Fibroblast of skin of right quadriceps (primary cell): ENCODE data around the gene ZNF765.
"Not testable (repeated sequence)": the region's sequence is repeated elsewhere in the genome, so short reads cannot be mapped to it uniquely, and the experiment has no call there.

ENCODE experiments used
- DNase-seq: peaks from one replicate; pipeline ENCODE4 v3.0.0-alpha.2; 2013

The ZNF765 gene

GRCh38 chr19:53394974-53395839 is at the start of gene ZNF765:
Gene ZNF765, plus strand, starts transcription at chr19:53395149. Its CDS starts 2,867 bp downstream, at chr19:53398016.
- DNase-seq = peak; percentile 90

GRCh38 chr19:53355739-53356138 is 39.2 kb upstream of the ZNF765 start:
- no peak for DNase-seq

GRCh38 chr19:53357821-53358581 is 36.9 kb upstream of the ZNF765 start:
- no peak for DNase-seq

- not testable (repeated sequence) for DNase-seq
Measured at GRCh38 chr19:53360056-53360455, 34.9 kb upstream of the ZNF765 start.

- DNase-seq = peak; percentile 74
Measured at GRCh38 chr19:53365134-53365898, 29.6 kb upstream of the ZNF765 start, which contains the start of gene ZNF525. Gene ZNF525, plus strand, starts transcription at chr19:53365705. Its CDS starts 6,577 bp downstream, at chr19:53372282.

- DNase-seq = no peak
Measured at GRCh38 chr19:53365899-53366493, 29.0 kb upstream of the ZNF765 start.

- DNase-seq = no peak
Measured at GRCh38 chr19:53372196-53372595, 22.8 kb upstream of the ZNF765 start.

- no peak for DNase-seq
Measured at GRCh38 chr19:53374288-53374687, 20.7 kb upstream of the ZNF765 start.

GRCh38 chr19:53374743-53375142 is 20.2 kb upstream of the ZNF765 start:
- no peak for DNase-seq

GRCh38 chr19:53381376-53381775 is 13.6 kb upstream of the ZNF765 start:
- no peak for DNase-seq

- no peak for DNase-seq
Measured at GRCh38 chr19:53388168-53388567, 6.8 kb upstream of the ZNF765 start.

- no peak for DNase-seq
Measured at GRCh38 chr19:53388904-53389303, 6.0 kb upstream of the ZNF765 start.

- DNase-seq = no peak
Measured at GRCh38 chr19:53389571-53389970, 5.4 kb upstream of the ZNF765 start.

- no peak for DNase-seq
Measured at GRCh38 chr19:53389978-53390377, 5.0 kb upstream of the ZNF765 start.

- no peak for DNase-seq
Measured at GRCh38 chr19:53394522-53394973, 401 bp upstream of the ZNF765 start.

- DNase-seq = not testable (repeated sequence)
Measured at GRCh38 chr19:53395840-53396524, 1.0 kb downstream of the ZNF765 start.

- DNase-seq = no peak
Measured at GRCh38 chr19:53396525-53396868, 1.5 kb downstream of the ZNF765 start.

GRCh38 chr19:53397918-53398317 is 3.0 kb downstream of the ZNF765 start:
- DNase-seq = not testable (repeated sequence)

- no peak for DNase-seq
Measured at GRCh38 chr19:53409505-53410204, 14.7 kb downstream of the ZNF765 start.

- DNase-seq = not testable (repeated sequence)
Measured at GRCh38 chr19:53420520-53421315, 25.8 kb downstream of the ZNF765 start.
